ENCODE results near the gene LRRFIP2. TPM values are rescaled to one million over a fixed set of nuclear protein-coding genes. Genes with fewer than 3 reads are reported as not detected.
A peak's percentile ranks its signal among the peaks of the same experiment; 100 is the strongest.

The LRRFIP2 gene
- total and polyA plus RNA-seq, 2 experiments from 2014 or later, result 77.6 to 77.7 TPM

GRCh38 chr3:37139567-37140052 is 34.8 kb downstream of the LRRFIP2 start:
- no peaks in the 10 kb centered on the region for H3K27me3 ChIP-seq (replicated peaks; ENCODE audit: insufficient read depth)
- H3K27ac ChIP-seq, result no peak overlapping the region
- no peak overlapping the region for H3K9ac ChIP-seq
- H3K4me3 ChIP-seq, result no peak overlapping the region
- in situ Hi-C loops (cut with MboI), result no loop called here
- peaks cover 25% of the 10 kb centered on the region for H3K4me1 ChIP-seq (ENCODE audit: insufficient read depth)
- H3K9me3 ChIP-seq (ENCODE audit: low read depth), result no peaks in the 10 kb centered on the region
- H3K36me3 ChIP-seq (ENCODE audit: low read depth), result peaks cover 20% of the 10 kb centered on the region; the same call in 1 of the 2 replicates
- H3K79me2 ChIP-seq (ENCODE audit: insufficient read depth), result peaks cover 98% of the 10 kb centered on the region
- no peak for DNase-seq
- H4K20me1 ChIP-seq (ENCODE audit: insufficient read depth), result no peaks in the 10 kb centered on the region
- no peaks in the 10 kb centered on the region for H3K9me2 ChIP-seq (ENCODE audit: insufficient read depth)
- peaks cover 42% of the 10 kb centered on the region for H3F3A ChIP-seq (ENCODE audit: insufficient read depth)
- H3K4me2 ChIP-seq (ENCODE audit: unreplicated experiment), result no peak overlapping the region
- TF ChIP-seq EZH2 (IDR thresholded peaks at IDR 0.05; ENCODE audit: insufficient read depth, poor library complexity, severe bottlenecking) (no peak), EZH2phosphoT487 (IDR thresholded peaks at IDR 0.05; ENCODE audit: insufficient read depth, low read depth) (no peak)
- no peak overlapping the region for H2AFZ ChIP-seq
- WGBS, 2 experiments (ENCODE audit: low coverage in 1 of 2, low lambda C conversion rate in 2 of 2, missing lambda C conversion rate in 2 of 2), result 89 to 100% methylated on average over 1 of the region's 1 CpG

- no peak overlapping the region for H3K27ac ChIP-seq
- in situ Hi-C loops (cut with MboI), result no loop called here
- H3K9me3 ChIP-seq (ENCODE audit: low read depth), result no peaks in the 10 kb centered on the region
- H3K9me2 ChIP-seq (ENCODE audit: insufficient read depth), result no peaks in the 10 kb centered on the region
- no peaks in the 10 kb centered on the region for H4K20me1 ChIP-seq (ENCODE audit: insufficient read depth)
- H2AFZ ChIP-seq, result no peak overlapping the region
- H3K79me2 ChIP-seq (ENCODE audit: insufficient read depth), result peaks cover 98% of the 10 kb centered on the region
- H3K27me3 ChIP-seq (replicated peaks; ENCODE audit: insufficient read depth), result no peaks in the 10 kb centered on the region
- TF ChIP-seq EZH2phosphoT487 (IDR thresholded peaks at IDR 0.05; ENCODE audit: insufficient read depth, low read depth) (no peak), EZH2 (IDR thresholded peaks at IDR 0.05; ENCODE audit: insufficient read depth, poor library complexity, severe bottlenecking) (no peak)
- peaks cover 42% of the 10 kb centered on the region for H3F3A ChIP-seq (ENCODE audit: insufficient read depth)
- DNase-seq, result no peak
- no peak overlapping the region for H3K4me3 ChIP-seq
- H3K9ac ChIP-seq, result no peak overlapping the region
- WGBS, 2 experiments (ENCODE audit: low coverage in 1 of 2, low lambda C conversion rate in 2 of 2, missing lambda C conversion rate in 2 of 2), result 55 to 56% methylated on average over 2 of the region's 2 CpGs
- peaks cover 20% of the 10 kb centered on the region; the same call in 1 of the 2 replicates for H3K36me3 ChIP-seq (ENCODE audit: low read depth)
- peaks cover 25% of the 10 kb centered on the region for H3K4me1 ChIP-seq (ENCODE audit: insufficient read depth)
- no peak overlapping the region for H3K4me2 ChIP-seq (ENCODE audit: unreplicated experiment)
Observed at GRCh38 chr3:37138816-37139215, 35.6 kb downstream of the LRRFIP2 start.

GRCh38 chr3:37137516-37137915 is 36.9 kb downstream of the LRRFIP2 start:
- Histone ChIP-seq H3K9me3 (ENCODE audit: low read depth) (no peaks in the 10 kb centered on the region), H3K4me1 (ENCODE audit: insufficient read depth) (peaks cover 31% of the 10 kb centered on the region), H2AFZ (no peak overlapping the region), H3K27me3 (replicated peaks; ENCODE audit: insufficient read depth) (no peaks in the 10 kb centered on the region), H3K36me3 (ENCODE audit: low read depth) (peaks cover 10% of the 10 kb centered on the region; the same call in 1 of the 2 replicates), H4K20me1 (ENCODE audit: insufficient read depth) (no peaks in the 10 kb centered on the region), H3F3A (ENCODE audit: insufficient read depth) (peaks cover 47% of the 10 kb centered on the region), H3K9ac (no peak overlapping the region), H3K4me3 (no peak overlapping the region), H3K4me2 (ENCODE audit: unreplicated experiment) (no peak overlapping the region), H3K9me2 (ENCODE audit: insufficient read depth) (no peaks in the 10 kb centered on the region), H3K79me2 (ENCODE audit: insufficient read depth) (peaks cover 98% of the 10 kb centered on the region), H3K27ac (no peak overlapping the region)
- no peak for DNase-seq
- in situ Hi-C loops (cut with MboI), result no loop called here
- WGBS, 2 experiments (ENCODE audit: low coverage in 1 of 2, low lambda C conversion rate in 2 of 2, missing lambda C conversion rate in 2 of 2), result 48 to 54% methylated on average over 1 of the region's 1 CpG
- no peak for TF ChIP-seq EZH2phosphoT487 (IDR thresholded peaks at IDR 0.05; ENCODE audit: insufficient read depth, low read depth)
- TF ChIP-seq EZH2 (IDR thresholded peaks at IDR 0.05; ENCODE audit: insufficient read depth, poor library complexity, severe bottlenecking), result no peak

- Histone ChIP-seq H3F3A (ENCODE audit: insufficient read depth) (peaks cover 62% of the 10 kb centered on the region), H3K9me3 (ENCODE audit: low read depth) (no peaks in the 10 kb centered on the region), H2AFZ (no peak overlapping the region), H3K27ac (peak overlapping the region; percentile 15), H3K79me2 (ENCODE audit: insufficient read depth) (peaks cover 98% of the 10 kb centered on the region), H3K9ac (no peak overlapping the region), H3K36me3 (ENCODE audit: low read depth) (no peaks in the 10 kb centered on the region), H3K4me1 (ENCODE audit: insufficient read depth) (peaks cover 45% of the 10 kb centered on the region), H3K27me3 (replicated peaks; ENCODE audit: insufficient read depth) (no peaks in the 10 kb centered on the region), H3K9me2 (ENCODE audit: insufficient read depth) (no peaks in the 10 kb centered on the region), H3K4me3 (no peak overlapping the region), H4K20me1 (ENCODE audit: insufficient read depth) (no peaks in the 10 kb centered on the region), H3K4me2 (ENCODE audit: unreplicated experiment) (no peak overlapping the region)
- 97 to 98% methylated on average over 2 of the region's 2 CpGs for WGBS, 2 experiments (ENCODE audit: low coverage in 1 of 2, low lambda C conversion rate in 2 of 2, missing lambda C conversion rate in 2 of 2)
- in situ Hi-C loops (cut with MboI), result no loop called here
- TF ChIP-seq EZH2phosphoT487 (IDR thresholded peaks at IDR 0.05; ENCODE audit: insufficient read depth, low read depth) (no peak), EZH2 (IDR thresholded peaks at IDR 0.05; ENCODE audit: insufficient read depth, poor library complexity, severe bottlenecking) (no peak)
- no peak for DNase-seq
Observed at GRCh38 chr3:37136067-37136466, 38.3 kb downstream of the LRRFIP2 start.

Measured in GM23248 (cell line).